GM23338 (cell line): ENCODE data around the gene THOP1. TPM values are rescaled to one million over a fixed set of nuclear protein-coding genes. Genes with fewer than 3 reads are reported as not detected.

Experiments used
- ATAC-seq: fragments of 200-7000 bp; cut with Tn5 transposase; 3 replicates; pipeline ENCODE4 v1.9.1; 2020
- DNase-seq: peaks from one replicate; pipeline ENCODE4 v3.0.0-alpha.2; 2015; ENCODE audit warnings: low spot score
- H2AFZ ChIP-seq: fragments of 200-600 bp; sonication (generic); 2 replicates; pipeline ENCODE4 v1.8.0; 2016; ENCODE audit warnings: antibody characterized with exemption, mild to moderate bottlenecking, moderate library complexity
- H3F3A ChIP-seq: fragments of 200-600 bp; sonication (generic); replicated peaks from 2 replicates; pipeline ENCODE4 v1.8.0; 2017; ENCODE audit warnings: antibody characterized with exemption, mixed run types, low read depth
- H3K27ac ChIP-seq: fragments of 200-600 bp; sonication (generic); 2 replicates; pipeline ENCODE4 v1.6.1; 2016; ENCODE audit warnings: low read depth
- H3K27me3 ChIP-seq: fragments of 200-600 bp; sonication (generic); 2 replicates; pipeline ENCODE4 v1.8.0; 2016; ENCODE audit warnings: mild to moderate bottlenecking, mixed run types, moderate library complexity; ENCODE audit not compliant: insufficient read depth
- H3K36me3 ChIP-seq: fragments of 200-600 bp; sonication (generic); 2 replicates; pipeline ENCODE4 v1.8.0; 2016; ENCODE audit warnings: mild to moderate bottlenecking; ENCODE audit not compliant: insufficient read depth
- H3K4me1 ChIP-seq: fragments of 200-600 bp; sonication (generic); 2 replicates; pipeline ENCODE4 v1.8.0; 2016; ENCODE audit warnings: mild to moderate bottlenecking, moderate library complexity; ENCODE audit not compliant: insufficient read depth
- H3K4me2 ChIP-seq: fragments of 200-600 bp; sonication (generic); 2 replicates; pipeline ENCODE4 v1.7.1; 2017; ENCODE audit warnings: mixed run types
- H3K4me3 ChIP-seq: fragments of 200-600 bp; sonication (generic); 2 replicates; pipeline ENCODE4 v1.6.1; 2016; ENCODE audit warnings: mixed run types
- H3K79me2 ChIP-seq: fragments of 200-600 bp; sonication (generic); replicated peaks from 2 replicates; pipeline ENCODE4 v1.8.0; 2017; ENCODE audit warnings: mild to moderate bottlenecking; ENCODE audit not compliant: insufficient read depth
- H3K9me2 ChIP-seq: fragments of 200-600 bp; sonication (generic); 2 replicates; pipeline ENCODE4 v1.8.0; 2017; ENCODE audit not compliant: insufficient read depth
- H4K20me1 ChIP-seq: fragments of 200-600 bp; sonication (generic); replicated peaks from 2 replicates; pipeline ENCODE4 v1.8.0; 2017; ENCODE audit warnings: mild to moderate bottlenecking; ENCODE audit not compliant: insufficient read depth
- H3K27ac Mint-ChIP-seq: 2 replicates; pipeline ENCODE4 v1.8.0; 2020; ENCODE audit warnings: inconsistent platforms, mild to moderate bottlenecking, moderate library complexity, mixed read lengths
- H3K27me3 Mint-ChIP-seq: 3 replicates; pipeline ENCODE4 v1.8.0; 2022; ENCODE audit warnings: low read depth, mild to moderate bottlenecking, moderate library complexity, mixed read lengths, inconsistent platforms; ENCODE audit not compliant: insufficient read depth, poor library complexity
- H3K36me3 Mint-ChIP-seq: 3 replicates; pipeline ENCODE4 v1.8.0; 2021; ENCODE audit warnings: low read depth, mild to moderate bottlenecking, inconsistent platforms, moderate library complexity, mixed read lengths
- H3K4me1 Mint-ChIP-seq: 3 replicates; pipeline ENCODE4 v1.8.0; 2020; ENCODE audit warnings: mild to moderate bottlenecking, inconsistent platforms, mixed read lengths
- H3K4me3 Mint-ChIP-seq: 3 replicates; pipeline ENCODE4 v1.8.0; 2021; ENCODE audit warnings: moderate library complexity, mild to moderate bottlenecking, inconsistent platforms, mixed read lengths
- H3K9me3 Mint-ChIP-seq: 3 replicates; pipeline ENCODE4 v1.8.0; 2020; ENCODE audit warnings: moderate library complexity, mild to moderate bottlenecking, inconsistent platforms, mixed read lengths
- CREB1 ChIP-seq: fragments of 250-450 bp; sonication (Bioruptor Pico); IDR thresholded peaks from 2 replicates; pipeline ENCODE4 v1.5.0; 2020; ENCODE audit warnings: low read depth, mild to moderate bottlenecking, moderate library complexity
- CTCF ChIP-seq, 2 experiments: fragments of 200-600 bp in 1 of 2; sonication (generic) in 1 of 2; conservative IDR thresholded peaks; 2 replicates each; pipeline versions ENCODE4 v1.5.1 to v1.6.1; 2016 to 2017; ENCODE audit warnings: antibody characterized with exemption in 2 of 2, low read depth in 2 of 2, mild to moderate bottlenecking in 2 of 2, moderate library complexity in 1 of 2
- ETS1 ChIP-seq: IDR thresholded peaks from 2 replicates; pipeline ENCODE4 v1.6.1; 2016; ENCODE audit warnings: antibody characterized with exemption
- EZH2 ChIP-seq: fragments of 200-600 bp; sonication (generic); IDR thresholded peaks from one replicate; pipeline ENCODE4 v1.8.0; 2017; ENCODE audit warnings: antibody characterized with exemption, mild to moderate bottlenecking, low read depth; ENCODE audit not compliant: unreplicated experiment
- EZH2phosphoT487 ChIP-seq: fragments of 200-600 bp; sonication (generic); IDR thresholded peaks from one replicate; pipeline ENCODE4 v1.8.1; 2018; ENCODE audit warnings: antibody characterized with exemption; ENCODE audit not compliant: unreplicated experiment
- JUNB ChIP-seq: IDR thresholded peaks from one replicate; pipeline ENCODE4 v1.6.1; 2016; ENCODE audit warnings: antibody characterized with exemption; ENCODE audit not compliant: unreplicated experiment
- NANOG ChIP-seq: IDR thresholded peaks from 2 replicates; pipeline ENCODE4 v1.6.1; 2016; ENCODE audit warnings: antibody characterized with exemption, borderline replicate concordance
- POLR2AphosphoS5 ChIP-seq: IDR thresholded peaks from 2 replicates; pipeline ENCODE4 v1.6.1; 2016; ENCODE audit warnings: antibody characterized with exemption, low read depth
- REST ChIP-seq: IDR thresholded peaks from one replicate; pipeline ENCODE4 v1.6.1; 2018; ENCODE audit warnings: antibody characterized with exemption; ENCODE audit not compliant: unreplicated experiment
- STAT1 ChIP-seq: IDR thresholded peaks from one replicate; pipeline ENCODE4 v1.6.1; 2016; ENCODE audit warnings: antibody characterized with exemption; ENCODE audit not compliant: unreplicated experiment
- ZNF114 ChIP-seq: fragments of 250-450 bp; sonication (Bioruptor Pico); IDR thresholded peaks from 2 replicates; pipeline ENCODE4 v1.5.0; 2020; ENCODE audit warnings: mild to moderate bottlenecking, moderate library complexity
- ZNF331 ChIP-seq: fragments of 250-450 bp; sonication (Bioruptor Pico); IDR thresholded peaks from 2 replicates; pipeline ENCODE4 v1.5.0; 2020; ENCODE audit warnings: low read depth, mild to moderate bottlenecking, moderate library complexity
- ZNF462 ChIP-seq: fragments of 250-450 bp; sonication (Bioruptor Pico); IDR thresholded peaks from 2 replicates; pipeline ENCODE4 v1.5.0; 2020; ENCODE audit warnings: mild to moderate bottlenecking, moderate library complexity
- polyA plus RNA-seq: library from polyadenylated mRNA; unstranded; fragments of >200 nt; fragmentation: Nextera tagmentation; extraction: Ambion mirVana; gene quantifications from 2 replicates; pipeline ENCODE4 v1.2.1, GENCODE V29; 2016
- total RNA-seq: library from RNA; depleted of rRNA; stranded (reverse); fragments of >200 nt; shearing (Covaris generic); gene quantifications from 2 replicates; pipeline ENCODE4 v1.2.3, GENCODE V29; 2014

THOP1 gene
- total and polyA plus RNA-seq, 2 experiments from 2014 or later = 110 to 229 TPM

GRCh38 chr19:2793126-2793525 is 7.8 kb downstream of the THOP1 start (continued):
- TF ChIP-seq NANOG (no peak), EZH2 (no peak), JUNB (no peak)

GRCh38 chr19:2793577-2793976 is 8.3 kb downstream of the THOP1 start:
- Histone ChIP-seq H2AFZ (no peak overlapping the region), H3K27me3 (no peaks in the 10 kb centered on the region), H3K36me3 (peaks cover 11% of the 10 kb centered on the region), H3K79me2 (peaks cover 24% of the 10 kb centered on the region), H3K9me2 (no peaks in the 10 kb centered on the region), H3F3A (no peaks in the 10 kb centered on the region), H3K4me1 (no peaks in the 10 kb centered on the region), H3K4me2 (no peak overlapping the region), H3K27ac (no peak overlapping the region), H3K4me3 (no peak overlapping the region), H4K20me1 (peaks cover 16% of the 10 kb centered on the region; the same call in 1 of the 2 replicates)
- TF ChIP-seq CREB1 (CRISPR knock-in tag) (no peak), ZNF331 (CRISPR knock-in tag) (no peak), CTCF (conservative IDR thresholded peaks at IDR 0.05; ENCODE audit: low read depth in 2 of 2) (no peak), EZH2 (no peak), REST (no peak), EZH2phosphoT487 (no peak), NANOG (no peak), ZNF462 (CRISPR knock-in tag) (no peak), STAT1 (no peak), JUNB (no peak), ETS1 (no peak), ZNF114 (CRISPR knock-in tag) (no peak), POLR2AphosphoS5 (no peak)
- peaks cover 71% of the 10 kb centered on the region for H3K36me3 Mint-ChIP-seq
- H3K27ac Mint-ChIP-seq = no peak overlapping the region
- no peak for DNase-seq
- no peak overlapping the region for H3K4me3 Mint-ChIP-seq
- no peaks in the 10 kb centered on the region for H3K9me3 Mint-ChIP-seq
- H3K4me1 Mint-ChIP-seq = peaks cover 6% of the 10 kb centered on the region; the same call in 1 of the 3 replicates
- ATAC-seq = no peak
- peaks cover 16% of the 10 kb centered on the region for H3K27me3 Mint-ChIP-seq
